GM21360 (cell line): Measurements from ENCODE around the gene ARHGEF38.
"Not testable (repeated sequence)": the region's sequence is repeated elsewhere in the genome, so short reads cannot be mapped to it uniquely, and the experiment has no call there.

Experiments
- ATAC-seq: cut with Tn5 transposase; IDR thresholded peaks from one replicate; pipeline ENCODE4 v1.9.1; 2021; ENCODE audit warnings: mild to moderate bottlenecking, moderate library complexity; ENCODE audit not compliant: unreplicated experiment

The ARHGEF38 gene

DNA sequence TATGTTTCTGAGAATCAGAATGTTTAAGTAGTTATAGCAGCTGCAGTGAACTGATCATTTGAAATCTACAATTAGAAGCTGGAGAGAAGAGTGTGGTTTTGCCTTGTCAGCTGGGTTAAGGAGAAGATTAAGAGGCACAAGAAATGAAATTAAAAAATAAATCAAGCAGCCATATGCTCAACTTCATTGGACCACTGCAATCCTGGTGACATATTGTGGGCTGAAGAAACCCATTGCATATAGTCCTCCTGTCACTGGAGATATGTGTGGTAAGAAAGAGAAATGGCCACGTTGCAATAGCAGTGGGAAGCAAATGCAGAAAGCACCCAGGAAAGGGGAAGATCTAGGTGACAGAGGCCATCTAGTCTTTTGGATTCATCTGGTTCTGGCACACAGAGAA lies 93.0 kb downstream of the ARHGEF38 start:
- ATAC-seq = no peak

DNA sequence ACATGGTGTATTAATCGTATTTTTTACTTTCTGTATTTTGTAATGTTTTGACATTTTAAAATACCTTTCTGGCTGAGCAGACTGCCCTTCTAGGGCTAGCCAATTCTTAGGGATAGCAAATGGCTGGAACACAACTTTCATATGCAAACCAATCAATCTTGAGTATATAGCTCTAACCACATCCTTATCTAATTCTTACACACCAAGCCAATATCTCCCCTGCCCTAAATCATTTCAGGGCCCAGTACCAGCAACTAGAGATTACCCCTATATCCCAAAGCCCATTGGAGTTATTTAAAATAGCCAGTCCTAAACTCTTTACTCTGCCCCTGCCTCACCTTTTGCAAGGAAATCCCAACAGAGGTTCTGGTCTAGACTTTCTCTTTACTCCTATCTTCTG lies 97.8 kb downstream of the ARHGEF38 start:
- no peak for ATAC-seq

DNA sequence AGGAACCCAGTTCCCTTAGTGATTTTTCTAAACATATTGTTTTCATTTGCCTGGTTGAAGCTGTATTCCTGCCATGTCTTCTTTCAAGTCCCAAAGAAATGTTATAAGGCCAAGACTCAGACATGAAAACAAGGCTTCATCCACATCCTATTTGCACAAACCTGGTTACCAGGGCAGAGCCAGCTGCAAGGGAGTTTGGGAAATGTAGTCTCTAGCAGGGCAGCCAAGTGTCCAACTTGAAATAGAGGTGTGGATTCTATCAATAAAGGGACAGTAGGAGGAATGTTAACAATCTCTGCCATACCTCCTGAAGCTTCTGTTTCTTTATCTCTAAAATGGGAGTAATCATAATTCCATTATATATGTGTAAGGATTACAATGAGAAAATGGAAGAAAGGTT lies 99.5 kb downstream of the ARHGEF38 start:
- ATAC-seq = no peak

DNA sequence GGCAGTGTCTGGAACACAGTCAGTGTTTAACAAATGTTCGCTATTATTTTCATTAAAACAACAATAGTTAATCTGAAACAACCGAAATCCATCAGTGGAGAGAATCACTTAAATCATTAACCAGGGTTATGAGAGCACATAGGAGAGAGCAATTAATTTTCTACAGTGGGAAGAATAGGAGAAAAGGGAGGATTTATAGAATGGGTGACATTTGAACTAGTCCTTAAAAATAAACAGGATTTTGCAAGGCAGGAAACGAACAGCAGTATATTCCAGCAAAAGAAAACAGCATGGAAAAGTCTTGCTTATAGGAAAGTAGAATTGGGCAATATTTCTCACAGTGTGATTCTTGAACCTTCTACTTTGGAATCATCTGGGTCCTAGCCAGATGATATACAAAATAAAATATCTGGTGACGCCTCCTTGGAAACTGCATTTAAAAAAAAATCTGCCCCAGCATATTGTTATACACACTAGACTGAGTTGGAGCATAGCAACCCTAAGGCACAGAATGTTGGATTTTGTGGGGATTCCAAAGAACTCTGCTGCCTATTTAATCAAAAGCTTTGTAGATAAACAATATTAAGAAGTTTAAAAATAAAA lies 100.0 kb downstream of the ARHGEF38 start:
- ATAC-seq = no peak

DNA sequence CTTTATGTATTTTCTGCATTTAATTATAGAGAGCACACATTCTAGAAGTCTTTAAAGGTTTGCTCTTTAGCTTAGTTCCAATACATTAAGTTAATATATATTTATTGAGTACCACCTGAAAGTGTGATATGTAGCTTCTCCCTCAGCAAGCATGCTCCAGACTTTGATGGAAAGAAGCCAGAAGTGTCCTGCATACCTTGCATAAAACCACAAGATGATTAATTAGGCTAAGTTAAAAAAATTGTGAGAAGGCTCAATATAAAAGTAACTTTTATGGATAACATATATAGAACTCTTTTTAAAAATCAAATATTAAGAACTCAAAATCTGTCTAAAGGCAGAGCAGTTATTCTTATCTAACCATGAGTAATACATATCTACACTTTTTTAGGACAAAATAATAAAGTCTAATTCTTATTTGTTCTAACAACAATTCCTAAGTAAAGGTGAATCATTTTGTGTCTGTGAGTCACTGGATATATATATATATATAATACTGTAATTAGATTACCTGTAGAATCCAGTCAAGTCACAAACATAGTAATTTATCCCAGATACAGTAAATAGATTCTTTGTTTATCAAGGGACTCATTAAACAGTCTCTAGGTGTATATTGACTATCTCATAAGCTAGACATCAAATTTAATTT lies 104.8 kb downstream of the ARHGEF38 start:
- no peak for ATAC-seq

DNA sequence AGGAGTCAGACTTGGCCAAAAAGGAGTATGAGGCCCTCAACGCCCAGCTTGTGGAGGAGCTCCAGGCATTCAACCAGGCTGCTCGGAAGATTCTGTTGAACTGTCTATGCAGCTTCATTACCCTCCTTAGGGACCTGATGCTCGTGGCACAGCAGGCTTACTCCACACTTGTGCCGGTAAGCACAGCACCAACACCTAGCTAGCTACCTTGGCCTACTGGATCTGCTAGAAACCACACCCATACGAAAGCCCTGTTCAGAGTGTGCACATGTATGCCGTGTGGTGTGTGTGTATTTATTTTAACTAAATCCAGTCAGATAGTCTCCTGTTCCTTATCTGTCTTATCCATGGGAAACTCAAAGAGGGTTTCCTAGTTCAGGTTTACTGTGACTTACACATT lies 106.8 kb downstream of the ARHGEF38 start:
- no peak for ATAC-seq

DNA sequence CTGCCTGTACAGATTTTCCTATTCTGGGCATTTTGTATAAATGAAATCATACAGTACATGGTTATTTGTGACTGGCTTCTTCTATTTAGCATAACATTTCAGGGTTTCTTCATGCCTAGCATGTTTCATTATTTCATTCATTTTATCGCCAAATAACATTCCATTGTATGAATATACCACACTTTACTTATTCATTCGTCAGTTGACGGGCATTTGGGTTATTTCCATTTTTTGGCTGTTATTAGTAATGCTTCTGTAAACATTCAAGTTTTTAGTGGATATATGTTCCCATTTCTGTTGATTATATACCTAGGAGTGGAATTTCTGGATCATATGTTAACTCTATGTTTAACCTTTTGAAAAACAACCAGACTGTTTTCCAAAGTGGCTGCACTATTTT lies 108.6 kb downstream of the ARHGEF38 start:
- ATAC-seq = no peak

DNA sequence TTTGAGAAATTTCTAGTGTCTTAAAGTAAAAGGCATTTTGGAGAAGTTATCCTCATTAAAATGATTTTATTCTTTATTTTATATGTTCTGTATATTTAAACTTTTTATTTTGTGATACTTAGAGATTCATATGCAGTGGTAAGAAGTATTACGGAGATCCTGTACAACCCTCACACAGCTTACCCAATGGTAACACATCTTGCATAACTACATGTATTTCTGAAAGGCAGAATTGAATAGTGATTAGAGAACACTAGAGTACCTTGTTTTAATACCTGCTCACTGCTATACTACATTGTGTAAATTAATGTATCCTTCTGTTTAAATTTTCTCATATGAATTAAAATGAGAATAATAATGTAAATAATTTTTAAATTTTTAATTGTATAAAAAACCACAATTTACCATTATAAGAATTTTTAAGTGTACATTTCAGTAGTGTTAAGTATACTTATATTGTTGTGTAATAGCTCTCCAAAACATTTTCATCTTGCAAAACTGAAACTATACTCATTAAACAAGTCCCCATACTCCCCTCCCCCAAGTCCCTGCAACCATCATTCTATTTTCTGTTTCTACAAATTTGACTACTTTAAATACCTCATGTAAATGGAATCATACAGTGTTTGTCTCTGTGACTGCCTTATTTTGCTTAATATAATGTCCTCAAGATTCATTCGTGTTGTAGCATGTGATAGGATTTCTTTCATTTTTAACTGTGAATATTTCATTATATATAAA lies 110.7 kb downstream of the ARHGEF38 start:
- ATAC-seq = no peak

DNA sequence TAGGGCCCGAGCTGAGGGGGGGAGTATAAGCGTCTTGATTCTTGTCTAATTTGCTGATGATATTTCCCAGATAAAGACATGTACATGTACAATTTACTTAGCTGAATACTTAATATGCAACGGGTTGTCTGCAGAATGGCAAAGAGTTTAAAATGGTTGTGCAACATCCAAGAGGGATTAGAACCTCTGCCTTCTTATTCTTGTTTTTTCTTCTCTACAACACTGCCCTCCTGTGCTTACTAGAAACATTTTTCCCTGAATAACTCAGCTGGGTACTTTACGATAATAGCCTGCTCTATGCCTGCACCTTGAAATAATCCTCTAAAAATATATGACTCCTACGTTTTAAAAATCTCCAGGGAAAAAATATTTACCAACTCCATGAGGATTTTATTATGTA lies 114.3 kb downstream of the ARHGEF38 start:
- ATAC-seq = no peak

DNA sequence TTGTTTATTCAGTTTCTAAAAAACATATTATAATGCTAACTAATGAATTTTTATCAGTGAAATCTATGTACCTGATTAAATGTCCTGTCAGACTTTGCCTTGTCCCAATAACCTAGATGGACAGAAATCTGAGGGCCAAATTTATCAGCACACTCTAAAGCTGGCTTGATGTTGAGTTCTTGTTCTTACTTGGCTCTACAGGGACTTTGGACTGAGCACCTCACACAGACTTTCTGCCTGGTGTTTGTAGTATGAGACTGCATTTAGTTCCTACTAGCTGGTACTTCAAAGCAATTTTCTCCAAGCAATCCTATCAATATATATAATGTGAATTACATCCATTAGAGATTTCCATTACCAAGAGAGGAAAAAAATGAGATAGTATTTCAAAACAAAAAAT lies 118.3 kb downstream of the ARHGEF38 start:
- no peak for ATAC-seq

DNA sequence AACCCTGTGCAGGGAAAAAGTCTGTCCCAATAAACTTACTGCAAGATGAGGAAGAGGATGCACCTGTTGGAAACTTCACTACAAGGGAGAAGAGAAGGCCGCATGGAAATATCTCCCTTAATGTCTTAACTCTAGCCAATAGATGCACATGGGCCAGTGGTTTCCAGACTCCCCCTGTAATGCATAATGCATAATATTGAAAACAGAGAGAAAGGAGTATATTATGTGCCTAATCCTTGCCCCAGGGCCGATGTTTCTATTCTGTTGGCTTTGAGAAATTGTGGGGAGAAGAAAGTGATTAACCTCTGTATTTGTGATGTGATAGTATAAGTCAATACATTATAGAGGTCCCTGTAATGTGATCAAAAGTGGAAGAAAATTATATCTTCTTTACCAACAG lies 118.9 kb downstream of the ARHGEF38 start:
- ATAC-seq = no peak

DNA sequence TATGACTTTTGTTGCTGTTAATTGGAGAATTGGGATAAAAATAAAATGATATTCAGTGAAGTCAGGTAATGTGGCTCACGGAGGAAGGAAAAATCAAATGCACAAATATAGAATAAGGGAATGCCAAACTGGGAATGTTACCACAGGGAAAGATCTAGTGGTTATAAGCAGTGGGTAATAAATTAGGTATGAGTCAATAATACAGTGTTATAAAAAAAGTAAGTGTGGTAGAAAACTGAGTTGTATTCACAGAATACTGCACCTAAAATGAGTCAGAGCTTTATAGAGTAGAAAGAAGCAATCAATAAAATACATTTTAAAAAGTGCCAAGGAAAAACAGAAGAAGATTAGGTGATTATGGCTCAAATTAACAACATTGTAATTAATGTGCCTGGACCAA lies 121.6 kb downstream of the ARHGEF38 start:
- no peak for ATAC-seq

DNA sequence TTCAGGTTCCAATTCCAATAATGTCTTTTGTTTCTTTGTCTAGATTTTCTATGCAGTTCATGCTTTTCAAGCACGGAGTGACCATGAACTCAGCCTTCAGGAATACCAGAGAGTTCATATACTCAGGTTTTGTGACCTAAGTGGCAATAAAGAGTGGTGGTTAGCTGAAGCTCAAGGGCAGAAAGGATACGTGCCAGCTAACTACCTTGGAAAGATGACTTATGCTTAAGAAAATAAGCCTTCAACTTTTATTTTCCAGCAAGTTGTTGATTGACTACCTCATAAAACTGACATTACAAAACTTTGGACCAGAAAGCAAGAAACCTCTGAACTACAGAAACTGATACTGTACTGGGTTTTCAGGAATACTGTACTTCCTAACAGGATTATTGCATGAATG lies 125.3 kb downstream of the ARHGEF38 start:
- no peak for ATAC-seq

DNA sequence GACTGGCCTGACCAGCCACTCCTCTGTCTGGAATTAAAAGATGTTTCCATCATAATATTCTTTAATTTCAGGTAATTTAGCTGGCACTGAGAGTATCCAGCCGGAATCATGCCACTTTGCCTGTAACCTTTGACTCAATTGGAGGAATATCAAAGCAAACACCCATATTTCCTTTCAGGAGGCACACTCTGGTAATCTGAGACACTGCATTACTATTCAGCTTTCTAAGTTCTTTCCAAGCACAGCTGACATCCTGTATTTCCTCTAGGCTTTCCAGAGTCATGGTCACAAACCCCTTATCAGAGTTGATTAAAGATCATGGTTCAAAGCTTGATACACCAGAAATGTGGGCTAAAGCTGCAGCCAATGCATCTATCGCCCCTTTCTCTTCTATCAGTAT lies 126.8 kb downstream of the ARHGEF38 start:
- no peak for ATAC-seq

DNA sequence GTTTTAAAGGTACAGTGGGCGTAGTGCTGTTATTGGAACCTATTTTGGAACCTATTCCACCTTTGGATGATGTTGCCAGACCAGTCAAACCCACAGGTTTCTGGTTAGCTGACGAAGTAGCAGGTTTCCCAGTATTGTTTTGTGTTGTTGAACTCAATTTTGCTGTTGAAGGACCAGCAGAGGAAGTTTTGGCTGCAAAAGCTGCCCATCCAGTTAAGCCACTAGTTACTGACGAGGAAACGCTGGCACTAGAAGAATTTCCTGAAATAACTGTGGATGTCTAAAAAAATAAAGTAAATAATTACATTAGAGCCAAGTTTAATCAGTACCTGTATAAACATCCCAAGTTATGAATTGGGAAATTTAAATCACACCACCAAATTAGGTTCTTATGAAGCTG lies 130.6 kb downstream of the ARHGEF38 start:
- ATAC-seq = no peak

DNA sequence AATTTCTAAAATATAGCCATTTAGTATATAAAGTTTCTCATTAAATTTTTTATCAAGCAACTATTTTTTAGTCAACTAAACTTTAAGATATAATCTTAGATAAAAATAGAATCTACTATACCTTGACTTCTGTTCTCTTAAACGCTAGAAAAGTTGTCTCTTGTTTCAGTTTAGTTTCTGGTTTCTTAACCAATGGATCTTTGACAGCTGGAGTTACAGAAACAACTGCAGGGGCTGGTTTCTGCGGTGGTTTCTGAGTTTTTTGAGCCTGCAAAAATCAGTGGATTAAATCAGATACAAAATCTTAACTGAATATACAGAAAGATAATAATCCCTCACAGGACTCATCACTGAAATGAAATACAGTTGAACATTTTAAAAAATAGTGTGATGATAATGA lies 134.2 kb downstream of the ARHGEF38 start:
- no peak for ATAC-seq

DNA sequence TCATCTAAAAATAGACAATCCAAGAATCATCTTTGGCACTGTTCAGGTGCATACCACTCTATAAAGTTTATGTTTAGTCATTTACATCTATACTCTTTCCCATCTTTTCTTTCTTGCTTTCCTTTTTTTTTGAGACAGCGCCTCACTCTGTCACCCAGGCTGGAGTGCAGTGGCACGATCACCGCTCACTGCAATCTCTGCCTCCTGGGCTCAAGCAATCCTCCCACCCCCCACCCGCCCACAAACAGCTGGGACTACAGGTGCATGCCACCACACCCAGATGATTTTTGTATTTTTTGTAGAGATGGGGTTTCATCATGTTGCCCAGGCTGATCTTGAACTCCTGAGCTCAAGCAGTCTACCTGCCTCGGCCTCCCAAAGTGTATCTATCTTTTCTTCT lies 142.4 kb downstream of the ARHGEF38 start:
- ATAC-seq = not testable (repeated sequence)

DNA sequence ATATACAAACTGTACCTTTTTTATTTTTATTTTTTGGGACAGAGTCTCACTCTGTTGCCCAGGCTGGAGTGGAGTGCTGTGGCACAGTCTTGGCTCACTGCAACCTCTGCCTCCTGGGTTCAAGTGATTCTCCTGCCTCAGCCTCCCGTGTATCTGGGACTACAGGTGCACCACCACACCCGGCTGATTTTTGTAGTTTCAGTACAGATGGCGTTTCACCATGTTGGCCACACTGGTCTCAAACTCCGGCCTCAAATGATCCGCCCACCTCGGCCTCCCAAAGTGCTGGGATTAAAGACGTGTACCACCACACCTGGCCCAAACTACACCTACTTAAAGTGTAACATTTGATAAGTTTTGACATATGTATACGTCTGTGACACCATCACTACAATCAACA lies 143.4 kb downstream of the ARHGEF38 start:
- ATAC-seq = not testable (repeated sequence)

DNA sequence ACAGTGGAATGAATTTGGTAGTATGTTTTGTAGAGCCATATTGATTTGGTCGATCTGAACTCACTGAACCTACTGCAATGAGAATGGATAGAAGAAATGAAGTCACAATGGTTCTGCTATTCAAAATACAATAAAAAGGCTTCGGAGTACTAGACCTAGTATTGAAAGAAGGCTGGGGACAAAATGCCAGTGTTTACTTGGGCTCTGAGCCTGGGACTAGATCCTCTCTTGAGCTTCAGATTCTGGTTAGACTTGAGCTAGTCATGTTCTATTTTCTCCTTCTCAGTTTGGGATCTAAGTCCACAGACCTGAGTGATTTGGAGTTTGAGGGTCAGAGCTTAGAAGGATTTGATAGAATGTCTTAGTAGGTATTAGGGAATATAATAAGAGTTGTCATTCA lies 146.2 kb downstream of the ARHGEF38 start:
- ATAC-seq = no peak

DNA sequence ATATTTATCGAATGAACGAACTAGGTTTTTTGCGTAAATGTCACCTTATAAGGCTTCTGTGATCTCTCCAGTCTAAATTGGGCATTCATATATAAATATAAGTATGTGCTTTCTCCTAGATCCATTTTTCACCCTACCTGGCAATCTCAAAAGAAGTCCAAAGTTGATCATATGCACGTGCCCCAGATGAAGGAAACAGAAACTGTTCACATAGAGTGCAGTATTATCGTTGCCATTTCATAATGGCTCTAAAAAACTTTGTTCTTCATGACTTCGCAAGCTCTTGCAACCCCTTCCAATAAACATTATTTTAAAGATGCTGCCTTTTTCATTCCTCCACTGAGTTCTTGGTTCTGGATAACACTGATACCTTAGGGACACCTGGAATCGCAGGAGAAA lies 155.4 kb downstream of the ARHGEF38 start:
- no peak for ATAC-seq

DNA sequence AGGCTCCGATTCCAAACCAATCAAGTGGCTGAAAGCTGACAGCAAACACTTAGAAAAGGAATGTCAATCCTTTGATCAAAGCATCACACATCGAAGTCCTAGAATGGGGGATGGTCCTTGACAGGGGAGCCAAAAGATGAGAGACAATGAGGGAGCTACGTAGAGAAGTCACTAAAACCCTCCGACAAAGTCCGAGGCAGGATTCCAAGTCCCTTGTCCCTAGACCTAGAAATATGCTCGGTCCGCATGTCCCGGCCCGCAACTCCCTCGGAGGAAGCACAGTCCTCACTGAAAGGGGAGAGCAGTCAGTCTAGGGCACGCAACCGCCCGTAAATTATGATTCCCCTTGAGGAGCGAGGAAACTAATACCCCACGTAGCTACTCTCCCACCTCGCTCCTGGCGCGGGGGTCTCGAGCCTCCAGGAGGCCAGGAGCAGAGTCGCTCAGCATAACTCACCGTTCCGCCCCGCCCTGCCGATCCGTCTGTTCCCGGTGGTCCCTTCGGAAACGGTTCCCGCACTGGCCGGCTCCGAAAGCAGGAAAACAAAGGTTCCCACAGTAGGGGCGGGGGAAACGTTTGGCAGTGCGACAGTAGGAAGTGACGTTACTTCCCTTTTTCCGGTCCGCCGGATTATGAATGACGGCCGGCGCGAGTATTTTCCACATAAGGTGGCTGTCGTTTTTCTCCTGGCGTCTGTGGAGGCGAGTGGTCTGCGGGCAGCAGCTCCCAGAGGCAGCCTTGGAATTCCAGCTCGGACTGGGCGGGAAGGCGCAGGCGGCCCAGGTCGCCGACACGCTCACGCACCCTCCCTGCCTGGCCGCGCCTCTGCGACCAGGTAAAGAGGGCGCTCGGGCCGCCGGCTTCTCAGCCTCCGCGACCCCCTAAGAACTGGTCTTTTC lies 156.0 kb downstream of the ARHGEF38 start, which contains the start of the genes GSTCD and INTS12:
Gene GSTCD (plus strand): TSS at position 604 of the 900 bp plus-strand sequence. CDS start 8,830 bp downstream, outside the sequence.
Gene INTS12 (minus strand): TSS at position 509 of the 900 bp plus-strand sequence. CDS start 8,684 bp downstream, outside the sequence.
- ATAC-seq = peak; percentile 74
